Skeletal muscle tissue (tissue), 4 donors: ENCODE measurements around the gene CCDC85C. TPM values are rescaled to one million over a fixed set of nuclear protein-coding genes. Genes with fewer than 3 reads are reported as not detected.

Source experiments
- H3K27ac ChIP-seq: one replicate; pipeline ENCODE4 v1.7.0; 2013; ENCODE audit warnings: mild to moderate bottlenecking, low read depth, low read length, inconsistent platforms
- H3K27me3 ChIP-seq, 3 donors: one replicate each; pipeline ENCODE4 v1.7.0; 2013; ENCODE audit warnings: low read length in 3 of 3; ENCODE audit not compliant: control insufficient read depth in 3 of 3, insufficient read depth in 3 of 3
- H3K36me3 ChIP-seq, 3 donors: one replicate each; pipeline ENCODE4 v1.7.0; 2013; ENCODE audit warnings: low read length in 3 of 3; ENCODE audit not compliant: control insufficient read depth in 3 of 3, insufficient read depth in 3 of 3
- H3K4me1 ChIP-seq, 3 donors: one replicate each; pipeline ENCODE4 v1.7.0; 2013; ENCODE audit warnings: low read length in 3 of 3, mild to moderate bottlenecking in 3 of 3; ENCODE audit not compliant: control insufficient read depth in 3 of 3, insufficient read depth in 3 of 3
- H3K4me3 ChIP-seq, 3 donors: one replicate each; pipeline ENCODE4 v1.7.0; 2013; ENCODE audit warnings: low read length in 3 of 3
- H3K9ac ChIP-seq, 3 donors: one replicate each; pipeline ENCODE4 v1.7.0; 2013; ENCODE audit warnings: low read length in 3 of 3, mild to moderate bottlenecking in 3 of 3, moderate library complexity in 2 of 3, low read depth in 1 of 3
- H3K9me3 ChIP-seq, 3 donors: one replicate each; pipeline ENCODE4 v1.7.0; 2013; ENCODE audit warnings: low read length in 3 of 3; ENCODE audit not compliant: control insufficient read depth in 3 of 3
- total RNA-seq: library from RNA; depleted of rRNA; stranded (reverse); fragments of >200 nt; gene quantifications from one replicate; pipeline ENCODE4 v1.2.3, GENCODE V29; 2014
- donor health status: Osteomylitis.

CCDC85C gene
- total RNA-seq, 1 donor from 2014 or later: 1.6 TPM

- Histone ChIP-seq H3K4me1 (peaks cover 36 to 73% (median 66%) of the 10 kb centered on the region in 3 donors), H3K27me3 (no peaks in the 10 kb centered on the region), H3K9me3 (no peaks in the 10 kb centered on the region), H3K4me3 (no peak overlapping the region), H3K36me3 (no peaks in the 10 kb centered on the region), H3K27ac (no peak overlapping the region), H3K9ac (no peak overlapping the region)
Observed at GRCh38 chr14:99599393-99599792, 4.6 kb downstream of the CCDC85C start.

DNA sequence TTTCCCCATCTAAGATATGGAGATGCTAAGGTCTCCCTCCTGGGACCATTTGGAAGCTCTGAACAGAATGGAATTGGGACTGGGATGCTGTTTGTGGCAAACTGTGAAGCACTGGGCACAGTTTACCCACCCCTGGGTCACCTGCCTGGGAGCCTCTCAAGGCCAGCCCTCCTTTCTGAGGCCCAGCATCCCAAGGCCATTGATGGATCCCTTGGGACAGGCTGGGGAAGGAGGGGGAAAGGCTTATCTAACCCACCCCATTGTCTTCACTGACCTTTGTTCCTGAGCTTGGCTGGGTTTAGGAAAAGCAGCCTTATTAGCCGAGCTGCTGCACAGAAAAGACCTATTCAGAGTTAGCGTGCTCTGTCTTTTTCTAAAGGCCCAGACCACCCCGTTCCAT, 5.2 kb downstream of the CCDC85C start:
- H3K4me3 ChIP-seq: no peak overlapping the region
- H3K9ac ChIP-seq: no peak overlapping the region
- H3K27me3 ChIP-seq: no peaks in the 10 kb centered on the region
- H3K9me3 ChIP-seq: no peaks in the 10 kb centered on the region
- H3K36me3 ChIP-seq: no peaks in the 10 kb centered on the region
- peaks cover 40 to 78% (median 71%) of the 10 kb centered on the region in 3 donors for H3K4me1 ChIP-seq
- peak overlapping the region; percentile 13 for H3K27ac ChIP-seq

DNA sequence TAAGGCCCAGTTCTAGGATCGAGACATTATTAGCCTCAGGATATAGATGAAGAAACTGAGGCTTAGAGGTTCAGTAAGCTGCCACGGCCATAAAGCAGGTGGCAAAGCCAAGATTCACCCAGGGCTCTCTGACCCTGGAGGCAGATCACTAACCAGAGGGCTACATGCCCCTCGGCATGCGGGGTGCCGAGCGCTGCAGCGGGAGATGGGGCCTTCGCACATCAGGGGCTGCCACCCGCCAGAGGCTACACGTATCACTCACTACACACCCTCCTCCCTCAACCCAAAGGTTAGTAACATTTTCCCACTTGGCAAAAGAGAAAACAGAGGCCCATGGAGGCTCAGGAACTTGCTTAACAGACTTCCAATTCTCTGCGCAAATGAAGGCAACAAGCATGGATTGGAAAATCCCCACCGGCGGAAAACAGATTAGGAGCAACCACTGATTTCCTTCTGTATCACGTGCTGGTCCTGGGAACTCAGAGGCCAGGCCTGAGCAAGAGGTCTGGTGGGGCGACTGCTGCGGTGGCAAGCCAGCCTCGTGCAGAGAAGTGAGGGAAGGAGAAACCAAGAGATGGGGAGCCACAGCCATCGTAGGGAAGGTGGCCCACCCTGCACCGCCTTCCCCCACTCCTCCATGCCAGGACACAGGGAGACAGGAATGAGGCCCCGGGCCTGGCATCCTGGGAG, 6.0 kb downstream of the CCDC85C start:
- Histone ChIP-seq H3K36me3 (no peaks in the 10 kb centered on the region), H3K27me3 (no peaks in the 10 kb centered on the region), H3K9me3 (no peaks in the 10 kb centered on the region), H3K27ac (peak overlapping the region; percentile 36), H3K9ac (no peak overlapping the region), H3K4me3 (no peak overlapping the region), H3K4me1 (peaks cover 38 to 80% (median 73%) of the 10 kb centered on the region in 3 donors)

DNA sequence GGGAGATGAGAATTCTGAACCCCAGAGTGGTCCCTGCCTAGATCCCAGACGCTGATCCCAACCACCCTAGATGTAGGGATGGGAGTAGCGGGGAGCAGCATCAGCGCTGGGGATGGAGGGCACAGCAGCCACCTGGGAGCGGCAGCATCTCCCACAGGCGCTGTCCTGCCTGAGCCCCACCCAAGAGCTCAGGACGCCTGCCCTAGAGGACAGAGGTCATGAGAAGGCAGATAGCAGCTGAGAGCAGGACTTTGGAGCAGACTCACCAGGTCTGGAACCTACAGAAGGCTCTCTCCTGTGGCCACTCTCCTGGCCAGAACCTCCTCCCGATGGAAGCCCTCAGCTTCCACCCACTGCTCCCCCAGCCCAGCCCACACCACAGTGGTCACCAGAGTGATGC, 7.2 kb downstream of the CCDC85C start:
- Histone ChIP-seq H3K27ac (no peak overlapping the region), H3K27me3 (no peaks in the 10 kb centered on the region), H3K4me1 (peaks cover 34 to 80% (median 73%) of the 10 kb centered on the region in 3 donors), H3K4me3 (no peak overlapping the region), H3K9ac (no peak overlapping the region), H3K9me3 (no peaks in the 10 kb centered on the region), H3K36me3 (no peaks in the 10 kb centered on the region)

GRCh38 chr14:99596071-99596627, 7.9 kb downstream of the CCDC85C start:
- peaks cover 36 to 79% (median 72%) of the 10 kb centered on the region in 3 donors for H3K4me1 ChIP-seq
- peak overlapping the region; percentile 46 for H3K27ac ChIP-seq

DNA sequence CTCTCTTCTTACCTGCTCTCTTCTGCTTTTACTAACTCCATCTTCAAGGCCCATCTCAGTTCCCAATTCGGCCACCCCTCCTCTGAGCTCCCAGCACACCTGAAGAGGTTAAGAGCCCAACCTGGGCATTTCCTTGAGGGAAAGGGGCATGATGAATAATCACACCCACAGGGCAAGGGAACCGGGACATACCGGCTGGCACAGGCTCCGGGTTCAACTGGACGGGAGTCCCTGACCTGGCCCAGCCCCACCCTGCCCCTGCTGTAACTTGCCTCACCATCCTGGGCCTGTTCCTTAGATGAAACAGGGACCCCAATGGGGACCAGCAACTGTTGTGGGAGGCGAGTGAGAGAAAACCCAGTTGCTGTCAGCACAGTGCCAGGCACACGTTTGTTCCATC, 8.5 kb downstream of the CCDC85C start:
- Histone ChIP-seq H3K27ac (peak overlapping the region; percentile 46), H3K9me3 (no peaks in the 10 kb centered on the region), H3K4me1 (peaks cover 43 to 81% (median 77%) of the 10 kb centered on the region in 3 donors)

More at GRCh38 chr14:99596071-99596627, 7.9 kb downstream of the CCDC85C start:
- Histone ChIP-seq H3K27me3 (no peaks in the 10 kb centered on the region), H3K4me3 (no peak overlapping the region), H3K9ac (peak overlapping the region in 1 of 3 donors; percentile 51), H3K36me3 (no peaks in the 10 kb centered on the region), H3K9me3 (no peaks in the 10 kb centered on the region)

DNA sequence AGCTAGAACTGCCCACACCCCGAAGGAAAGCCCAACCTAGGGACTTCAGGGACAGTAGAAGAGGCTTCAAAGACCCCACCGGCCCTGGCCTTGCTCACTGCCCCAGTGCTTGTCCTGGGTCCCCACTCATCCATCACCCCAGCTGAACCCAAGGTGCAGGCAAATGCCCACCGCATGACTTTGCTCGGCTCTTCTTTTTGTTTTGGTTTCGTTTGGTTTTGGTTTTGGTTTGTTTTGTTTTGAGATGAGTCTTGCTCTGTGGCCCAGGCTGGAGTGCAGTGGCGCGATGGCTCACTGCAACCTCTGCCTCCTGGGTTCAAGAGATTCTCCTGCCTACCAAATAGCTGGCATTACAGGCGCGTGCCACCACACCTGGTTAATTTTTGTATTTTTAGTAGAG, 9.0 kb downstream of the CCDC85C start:
- Histone ChIP-seq H3K4me3 (no peak overlapping the region), H3K36me3 (no peaks in the 10 kb centered on the region), H3K4me1 (peaks cover 43 to 82% (median 81%) of the 10 kb centered on the region in 3 donors), H3K9ac (no peak overlapping the region), H3K27me3 (no peaks in the 10 kb centered on the region), H3K9me3 (no peaks in the 10 kb centered on the region), H3K27ac (no peak overlapping the region)

More for the DNA sequence above, 8.5 kb downstream of the CCDC85C start:
- H3K27me3 ChIP-seq: no peaks in the 10 kb centered on the region
- no peaks in the 10 kb centered on the region for H3K36me3 ChIP-seq
- H3K4me3 ChIP-seq: no peak overlapping the region
- no peak overlapping the region for H3K9ac ChIP-seq

DNA sequence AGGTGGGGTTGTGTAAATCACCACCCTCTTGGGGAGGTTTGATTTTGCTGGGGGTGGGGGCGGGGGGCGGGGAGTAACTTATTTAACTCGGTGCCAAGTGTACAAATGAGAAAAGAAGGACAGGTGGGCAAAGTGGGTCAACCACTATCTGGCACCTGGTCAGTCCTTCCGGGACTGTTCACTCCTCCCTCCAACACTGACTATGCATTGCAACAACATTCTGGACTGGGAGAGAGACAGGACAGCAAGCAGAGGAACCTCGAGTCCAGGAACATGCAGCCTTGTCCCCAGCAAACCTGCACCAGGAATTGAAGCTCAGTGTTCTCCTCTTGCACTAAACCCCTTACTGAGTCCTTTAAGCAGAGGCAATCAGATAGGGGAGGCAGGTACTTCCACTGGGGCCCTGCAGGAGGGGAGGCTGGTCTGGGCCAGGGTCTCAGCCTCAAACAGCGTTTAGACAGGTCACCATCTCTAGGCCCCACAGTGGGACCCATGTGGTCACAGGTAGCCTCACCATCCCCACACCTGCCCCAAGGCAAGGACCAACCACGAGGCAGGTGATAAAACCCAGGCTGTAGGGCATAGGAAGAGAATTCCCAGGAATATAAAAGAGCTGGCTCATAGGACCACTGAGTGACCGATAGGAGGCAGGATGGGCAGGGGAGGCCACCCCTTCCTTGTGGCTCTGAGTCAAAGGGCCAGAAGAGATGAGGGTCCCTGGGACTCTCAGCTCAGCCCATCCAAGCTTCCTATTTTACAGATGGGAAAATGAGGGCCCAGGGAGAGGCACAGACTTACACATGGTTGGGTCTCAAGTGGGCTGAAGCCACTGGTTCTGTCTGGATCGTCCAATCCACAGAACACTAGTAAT, 9.8 kb downstream of the CCDC85C start:
- H3K9me3 ChIP-seq: no peaks in the 10 kb centered on the region
- H3K27ac ChIP-seq: no peak overlapping the region
- H3K4me1 ChIP-seq: peaks cover 44 to 88% (median 78%) of the 10 kb centered on the region in 3 donors
- no peaks in the 10 kb centered on the region for H3K36me3 ChIP-seq
- H3K9ac ChIP-seq: peak overlapping the region in 2 of 3 donors; percentile 27 to 40
- no peaks in the 10 kb centered on the region for H3K27me3 ChIP-seq
- H3K4me3 ChIP-seq: no peak overlapping the region

DNA sequence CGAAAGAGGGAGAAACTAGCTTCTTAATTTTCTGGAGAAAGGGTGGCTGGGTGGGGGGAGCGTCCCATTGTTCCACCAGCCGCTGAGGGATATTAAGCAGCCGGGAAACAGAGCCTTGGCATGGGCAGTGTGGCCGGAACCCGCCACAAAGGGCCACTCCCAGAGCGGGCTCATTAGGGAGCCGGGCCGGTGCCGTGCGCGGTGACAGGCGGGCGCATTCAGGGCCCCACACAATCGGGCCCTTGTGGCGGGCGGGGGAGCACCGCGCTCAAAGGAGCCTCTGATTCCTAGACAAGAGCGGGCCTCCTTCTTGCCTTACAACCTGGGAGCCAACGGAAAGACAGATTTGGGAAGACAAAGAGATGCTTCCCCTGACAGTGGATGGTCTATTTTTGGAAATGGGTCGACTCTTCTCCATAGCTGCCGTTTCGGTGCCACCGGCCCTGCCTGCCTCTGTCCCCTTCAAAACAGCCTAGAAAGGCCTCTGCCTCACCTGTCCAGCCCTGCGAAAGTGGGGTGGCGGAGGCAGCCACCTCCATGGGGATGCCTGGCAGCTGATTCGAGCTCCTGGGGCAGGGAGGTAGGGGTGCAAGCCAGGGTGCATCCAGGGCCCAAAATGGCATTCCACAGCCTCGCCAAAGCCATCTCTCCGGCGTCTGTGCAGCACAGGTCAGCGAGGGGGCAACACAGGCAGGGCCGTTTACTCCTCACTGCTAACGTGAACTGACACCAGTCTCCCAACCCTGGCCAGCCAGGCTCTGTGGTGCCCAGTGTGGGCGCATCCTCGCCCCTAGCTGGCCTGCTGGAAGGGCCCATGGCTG, 10.9 kb downstream of the CCDC85C start:
- H3K4me3 ChIP-seq: peak overlapping the region in 1 of 3 donors; percentile 35
- H3K36me3 ChIP-seq: no peaks in the 10 kb centered on the region
- peaks cover 39 to 85% (median 70%) of the 10 kb centered on the region in 3 donors for H3K4me1 ChIP-seq
- H3K9ac ChIP-seq: peak overlapping the region in 1 of 3 donors; percentile 60
- H3K27ac ChIP-seq: peak overlapping the region; percentile 64
- no peaks in the 10 kb centered on the region for H3K9me3 ChIP-seq
- no peaks in the 10 kb centered on the region for H3K27me3 ChIP-seq
